PC-9 (cell line): ENCODE measurements around the gene MKX.

ENCODE experiments used
- EZH2 ChIP-seq: fragments of 200-600 bp; sonication (generic); IDR thresholded peaks from 2 replicates; pipeline ENCODE4 v1.8.0; 2017; ENCODE audit warnings: antibody characterized with exemption, low read depth
- TF ChIP-seq, protein P1 (sequence below): fragments of 200-600 bp; sonication (generic); conservative IDR thresholded peaks from 2 replicates; pipeline ENCODE4 v1.6.1; 2017; ENCODE audit warnings: mixed run types, antibody characterized with exemption, mild to moderate bottlenecking, moderate library complexity

DNA sequence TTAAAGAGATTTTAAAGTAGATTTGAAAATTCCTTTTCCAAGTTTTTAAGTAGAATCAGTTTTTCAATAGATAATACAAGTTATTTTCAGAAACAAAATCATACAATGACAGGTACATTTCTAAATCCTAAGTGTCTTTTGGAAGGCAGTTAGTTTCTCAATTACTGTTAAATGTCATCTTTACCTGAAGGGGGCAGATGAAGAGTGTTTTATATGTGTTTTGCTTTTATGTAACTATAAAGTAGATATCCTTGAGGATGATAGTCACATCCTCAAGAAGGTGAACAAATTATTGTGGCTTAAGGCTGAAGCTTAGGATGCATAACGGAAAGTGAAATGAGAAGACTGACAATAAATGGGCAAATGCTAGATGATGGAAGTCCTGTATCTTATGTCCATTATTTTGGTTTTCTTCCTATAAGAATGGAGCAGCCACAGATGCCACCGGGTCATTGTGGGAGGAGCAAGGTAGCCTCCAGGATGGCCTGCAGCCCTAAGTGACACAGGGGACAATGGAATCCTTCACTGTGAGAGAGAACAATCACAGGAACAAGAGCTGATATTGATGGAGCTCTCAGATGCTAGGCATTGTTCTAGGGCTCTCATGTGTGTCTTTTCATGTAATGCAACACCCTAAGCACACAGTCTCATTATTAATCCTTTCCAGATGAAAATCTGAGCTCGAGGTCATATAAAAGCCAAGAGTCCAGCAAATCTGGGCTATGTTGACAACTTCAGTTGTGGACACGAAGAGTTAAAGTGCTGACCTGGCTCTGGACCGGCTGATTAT, 14.1 kb upstream of the MKX start:
- TF ChIP-seq, protein P1, sequence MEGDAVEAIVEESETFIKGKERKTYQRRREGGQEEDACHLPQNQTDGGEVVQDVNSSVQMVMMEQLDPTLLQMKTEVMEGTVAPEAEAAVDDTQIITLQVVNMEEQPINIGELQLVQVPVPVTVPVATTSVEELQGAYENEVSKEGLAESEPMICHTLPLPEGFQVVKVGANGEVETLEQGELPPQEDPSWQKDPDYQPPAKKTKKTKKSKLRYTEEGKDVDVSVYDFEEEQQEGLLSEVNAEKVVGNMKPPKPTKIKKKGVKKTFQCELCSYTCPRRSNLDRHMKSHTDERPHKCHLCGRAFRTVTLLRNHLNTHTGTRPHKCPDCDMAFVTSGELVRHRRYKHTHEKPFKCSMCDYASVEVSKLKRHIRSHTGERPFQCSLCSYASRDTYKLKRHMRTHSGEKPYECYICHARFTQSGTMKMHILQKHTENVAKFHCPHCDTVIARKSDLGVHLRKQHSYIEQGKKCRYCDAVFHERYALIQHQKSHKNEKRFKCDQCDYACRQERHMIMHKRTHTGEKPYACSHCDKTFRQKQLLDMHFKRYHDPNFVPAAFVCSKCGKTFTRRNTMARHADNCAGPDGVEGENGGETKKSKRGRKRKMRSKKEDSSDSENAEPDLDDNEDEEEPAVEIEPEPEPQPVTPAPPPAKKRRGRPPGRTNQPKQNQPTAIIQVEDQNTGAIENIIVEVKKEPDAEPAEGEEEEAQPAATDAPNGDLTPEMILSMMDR, result no peak
- no peak for TF ChIP-seq EZH2
